ENCODE measurements around the gene AMOTL1. TPM values are rescaled to one million over a fixed set of nuclear protein-coding genes. Genes with fewer than 3 reads are reported as not detected.

Gene AMOTL1
- total RNA-seq, 4 donors from 2014 or later = 21.8 to 46.7 (median 32.9) TPM

DNA sequence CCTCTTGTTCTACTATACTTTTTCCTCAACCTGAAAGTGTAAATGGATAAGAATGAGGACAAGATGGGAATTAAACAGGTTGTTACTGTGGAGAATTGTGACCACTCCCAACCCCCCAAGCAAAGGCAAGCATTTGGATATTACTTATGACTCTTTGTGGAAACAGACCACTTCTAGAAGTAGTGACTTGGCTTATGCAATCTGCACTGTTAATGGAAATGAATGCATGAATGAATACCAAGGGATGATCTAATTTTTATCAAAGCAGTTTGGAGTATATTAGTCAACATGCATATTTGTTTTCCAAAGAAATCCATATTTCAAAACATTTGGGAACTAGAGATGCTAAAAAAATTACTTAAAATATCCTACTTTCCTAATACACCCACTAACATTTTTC lies 35.3 kb downstream of the AMOTL1 start:
- TF ChIP-seq, protein P1, sequence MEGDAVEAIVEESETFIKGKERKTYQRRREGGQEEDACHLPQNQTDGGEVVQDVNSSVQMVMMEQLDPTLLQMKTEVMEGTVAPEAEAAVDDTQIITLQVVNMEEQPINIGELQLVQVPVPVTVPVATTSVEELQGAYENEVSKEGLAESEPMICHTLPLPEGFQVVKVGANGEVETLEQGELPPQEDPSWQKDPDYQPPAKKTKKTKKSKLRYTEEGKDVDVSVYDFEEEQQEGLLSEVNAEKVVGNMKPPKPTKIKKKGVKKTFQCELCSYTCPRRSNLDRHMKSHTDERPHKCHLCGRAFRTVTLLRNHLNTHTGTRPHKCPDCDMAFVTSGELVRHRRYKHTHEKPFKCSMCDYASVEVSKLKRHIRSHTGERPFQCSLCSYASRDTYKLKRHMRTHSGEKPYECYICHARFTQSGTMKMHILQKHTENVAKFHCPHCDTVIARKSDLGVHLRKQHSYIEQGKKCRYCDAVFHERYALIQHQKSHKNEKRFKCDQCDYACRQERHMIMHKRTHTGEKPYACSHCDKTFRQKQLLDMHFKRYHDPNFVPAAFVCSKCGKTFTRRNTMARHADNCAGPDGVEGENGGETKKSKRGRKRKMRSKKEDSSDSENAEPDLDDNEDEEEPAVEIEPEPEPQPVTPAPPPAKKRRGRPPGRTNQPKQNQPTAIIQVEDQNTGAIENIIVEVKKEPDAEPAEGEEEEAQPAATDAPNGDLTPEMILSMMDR (IDR thresholded peaks at IDR 0.05; ENCODE audit: low read depth) = no peak

DNA sequence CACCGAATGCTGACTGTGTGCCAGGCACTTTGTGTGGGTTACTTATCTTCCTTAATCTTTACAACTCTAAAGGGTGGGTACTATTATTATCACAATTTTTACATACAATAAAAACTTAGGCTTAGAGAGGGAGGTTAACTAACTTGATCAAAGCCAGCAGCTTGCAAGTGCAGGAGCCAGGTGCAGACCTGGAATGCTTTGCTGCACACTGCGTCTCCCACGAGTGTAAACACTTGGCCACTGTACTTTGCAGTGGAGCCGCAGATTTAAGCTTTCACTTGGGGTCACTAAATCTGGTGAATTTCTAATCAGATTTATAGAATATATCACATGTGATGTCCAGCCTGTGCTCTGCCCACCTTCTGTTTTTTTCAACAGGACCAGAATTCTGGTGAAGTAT lies 36.7 kb downstream of the AMOTL1 start:
- TF ChIP-seq, protein P1 (IDR thresholded peaks at IDR 0.05; ENCODE audit: low read depth) = no peak

DNA sequence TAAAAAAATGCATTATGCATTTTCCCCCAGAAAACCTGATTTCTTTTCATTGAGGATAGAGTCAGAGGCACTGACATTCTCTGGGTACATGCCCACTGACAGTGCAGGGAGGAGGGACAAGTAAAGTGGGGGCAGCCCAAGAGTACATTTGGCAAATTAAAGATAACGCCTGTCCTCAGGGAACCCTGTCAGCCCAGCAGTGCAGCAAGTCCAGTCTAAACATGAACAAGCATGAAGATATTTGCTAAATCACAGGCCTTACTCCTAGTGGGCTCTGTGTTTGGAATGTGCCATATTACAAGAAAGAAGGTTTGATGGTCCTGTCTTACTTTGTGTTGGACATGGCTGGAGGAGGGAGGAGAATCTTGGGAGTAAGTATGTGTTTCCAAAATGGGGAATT lies 37.9 kb downstream of the AMOTL1 start:
- TF ChIP-seq, protein P1 (IDR thresholded peaks at IDR 0.05; ENCODE audit: low read depth) = no peak

DNA sequence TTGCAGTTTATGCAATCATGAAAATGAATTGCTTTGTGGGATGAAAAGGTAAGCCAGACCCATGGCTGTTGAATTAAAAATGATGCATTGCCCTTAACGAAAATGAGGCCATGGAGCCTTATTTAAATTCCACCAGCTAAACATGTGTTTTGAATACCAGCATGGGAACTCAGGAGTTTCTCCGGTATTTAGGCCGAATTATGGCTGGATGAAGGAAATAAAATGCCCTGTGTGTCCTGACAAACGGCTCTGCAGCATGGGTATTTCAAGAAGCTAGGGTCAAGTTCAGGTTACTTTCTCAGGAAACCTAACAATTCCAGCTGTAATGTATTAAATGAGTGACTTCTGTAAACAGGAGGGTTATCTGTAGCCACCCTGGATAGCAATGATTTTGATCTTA lies 38.3 kb downstream of the AMOTL1 start:
- TF ChIP-seq, protein P1 (IDR thresholded peaks at IDR 0.05; ENCODE audit: low read depth) = no peak

DNA sequence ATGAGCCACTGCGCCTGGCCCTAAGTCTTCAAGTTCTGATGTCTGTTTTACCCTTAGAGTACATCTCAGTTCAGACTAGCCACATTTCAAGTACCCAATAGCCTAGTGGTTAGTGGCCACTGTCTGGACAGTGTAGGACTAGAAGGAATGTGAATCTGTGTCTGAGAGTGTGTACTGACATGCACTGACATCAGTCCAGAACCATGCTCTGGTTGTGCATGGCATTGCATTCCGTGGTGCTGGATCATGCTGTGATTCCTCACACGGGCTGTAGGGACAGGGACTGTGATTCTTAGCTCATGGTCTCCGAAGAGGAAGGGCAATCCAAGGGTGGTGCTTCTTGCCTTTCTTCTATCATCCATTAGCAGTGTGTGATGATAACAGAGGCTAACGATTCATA lies 41.1 kb downstream of the AMOTL1 start:
- TF ChIP-seq, protein P1 (IDR thresholded peaks at IDR 0.05; ENCODE audit: low read depth) = no peak

DNA sequence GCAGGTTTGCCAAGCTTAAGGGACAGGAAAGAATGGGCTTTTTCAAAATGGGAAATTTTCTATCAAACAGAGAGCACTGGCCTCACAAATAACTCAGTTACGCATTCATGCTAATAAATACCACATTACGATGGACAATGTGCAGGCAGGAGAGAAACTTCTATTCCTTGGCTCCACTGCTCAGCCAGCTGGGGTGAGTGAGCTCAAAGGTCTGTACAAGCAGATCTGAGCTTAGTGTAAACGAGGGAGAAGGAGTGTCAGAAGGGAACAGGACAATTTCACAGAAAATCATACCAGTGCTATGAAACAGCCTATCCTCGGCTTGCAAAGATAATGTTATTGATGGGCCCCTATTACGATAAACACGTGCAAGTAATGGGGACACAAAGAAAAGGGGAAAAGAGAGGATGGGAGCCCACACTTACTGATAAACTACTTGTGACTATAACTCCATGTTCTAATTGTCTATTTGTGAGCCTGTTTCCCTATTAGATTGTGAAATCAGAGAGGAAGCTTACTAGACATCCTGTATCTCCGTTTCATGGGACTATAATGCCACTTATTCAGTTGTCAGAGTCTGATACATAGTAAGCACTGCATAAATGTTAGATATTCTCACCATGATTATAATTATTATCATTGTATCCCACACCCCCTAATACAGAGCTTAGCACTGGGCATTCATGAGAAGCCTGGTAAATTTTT lies 46.3 kb downstream of the AMOTL1 start:
- TF ChIP-seq, protein P1 (IDR thresholded peaks at IDR 0.05; ENCODE audit: low read depth) = no peak

DNA sequence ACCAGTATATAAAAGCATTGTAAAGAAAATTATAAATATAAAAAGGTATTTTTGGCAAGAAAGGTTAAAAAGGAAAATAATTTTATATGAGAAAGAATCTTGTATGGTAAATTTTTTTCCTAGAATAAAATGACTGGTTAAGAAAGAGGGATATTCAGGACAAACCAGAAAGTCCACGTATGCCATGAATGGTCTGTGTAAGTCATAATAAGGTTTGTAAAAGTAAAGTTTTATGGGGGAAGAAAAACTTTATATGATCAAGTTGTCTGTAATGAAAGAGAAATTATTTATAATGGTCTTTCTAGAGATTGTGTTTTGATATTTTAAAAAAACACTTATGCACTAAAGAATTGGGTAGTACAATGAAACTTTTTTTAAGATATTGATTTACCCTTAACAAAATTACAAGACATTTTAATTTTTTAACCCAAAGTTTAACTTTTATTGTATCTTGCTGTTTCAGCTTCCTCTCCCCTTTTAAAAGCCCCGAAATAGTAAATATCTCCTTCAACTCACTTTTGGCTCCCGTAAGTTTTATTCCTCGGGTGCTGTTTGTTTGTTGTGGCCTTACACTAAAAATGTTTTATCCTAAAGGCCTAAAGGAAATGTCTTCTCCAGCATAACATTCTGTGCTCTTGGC lies 47.7 kb downstream of the AMOTL1 start:
- TF ChIP-seq, protein P1 (IDR thresholded peaks at IDR 0.05; ENCODE audit: low read depth) = no peak

Measured in subcutaneous adipose tissue (tissue), 4 donors.